NCI-H446 (cell line): ENCODE measurements around the gene KRTAP5-3.

Experiments
- DNase-seq, 2 experiments: peaks; one replicate each; lab custom pipeline; 2025; lab: John Stamatoyannopoulos, UW

The KRTAP5-3 gene

DNA sequence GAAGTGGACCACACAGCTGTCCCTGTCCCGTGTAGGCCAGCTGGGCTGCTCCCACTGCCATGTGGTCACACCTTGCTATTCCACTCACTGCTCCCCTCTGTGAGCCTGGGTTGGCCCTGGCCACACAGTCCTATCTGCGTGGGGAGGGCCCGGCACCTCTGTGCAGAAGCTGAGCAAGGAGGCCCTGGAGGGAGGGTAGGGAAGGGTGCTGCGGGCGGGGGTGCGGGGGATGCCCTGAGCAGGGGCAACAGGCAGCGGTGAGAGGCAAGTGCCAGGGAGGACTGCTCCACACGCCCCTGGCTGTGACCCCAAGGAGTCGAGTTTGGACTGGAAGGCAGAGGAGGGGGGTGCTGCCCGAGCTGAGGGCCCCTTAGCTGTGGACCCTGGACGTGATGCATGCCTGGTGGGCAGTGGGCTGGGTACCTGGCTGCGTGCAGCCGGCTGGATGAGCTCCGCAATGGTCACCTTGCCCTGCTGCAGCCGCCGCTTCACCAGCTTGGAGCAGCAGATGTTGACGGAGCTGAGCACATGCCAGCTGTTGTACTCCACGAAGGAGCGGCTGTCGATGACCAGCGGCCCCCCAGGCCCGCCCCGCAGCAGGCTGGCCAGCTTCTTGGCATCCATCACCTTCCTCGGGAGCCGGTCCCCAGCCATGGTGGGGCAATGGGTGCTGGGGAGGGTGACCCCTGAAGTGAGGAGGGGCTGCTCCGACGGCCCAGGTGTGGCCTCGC, 42.9 kb downstream of the KRTAP5-3 start:
- DNase-seq = no peak

DNA sequence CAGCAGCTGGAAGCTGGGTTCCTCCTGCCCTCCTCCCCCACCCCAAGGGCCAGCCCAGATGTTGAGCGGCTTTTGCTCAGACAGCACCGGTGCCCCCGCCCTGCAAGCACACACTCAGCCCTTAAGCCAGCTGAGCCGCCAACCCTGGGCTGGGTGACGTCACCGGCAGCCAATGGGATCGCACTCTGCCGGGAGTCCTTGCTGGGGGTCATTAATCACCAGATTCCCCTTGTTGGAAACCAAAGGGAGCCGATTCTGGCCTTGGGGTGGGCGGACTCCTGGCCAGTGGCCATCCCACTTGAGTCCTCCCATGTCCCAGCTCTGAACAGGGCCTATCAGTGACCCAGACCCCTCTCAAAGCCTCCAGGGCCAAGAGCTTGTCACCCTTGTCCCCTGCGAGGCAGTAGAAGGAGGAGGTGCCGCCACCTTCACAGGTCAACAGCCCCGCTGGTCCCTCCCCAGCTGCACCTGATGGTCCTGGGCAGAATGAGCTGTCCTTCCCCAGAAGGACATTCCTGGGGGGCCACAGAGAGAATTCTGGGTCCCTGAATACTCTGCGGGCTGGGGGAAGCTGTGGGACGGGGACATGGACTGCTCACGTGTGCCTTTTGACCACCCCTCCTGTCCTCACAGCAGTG, 43.6 kb downstream of the KRTAP5-3 start:
- peak in 1 of 2 experiments; percentile 57 for DNase-seq

DNA sequence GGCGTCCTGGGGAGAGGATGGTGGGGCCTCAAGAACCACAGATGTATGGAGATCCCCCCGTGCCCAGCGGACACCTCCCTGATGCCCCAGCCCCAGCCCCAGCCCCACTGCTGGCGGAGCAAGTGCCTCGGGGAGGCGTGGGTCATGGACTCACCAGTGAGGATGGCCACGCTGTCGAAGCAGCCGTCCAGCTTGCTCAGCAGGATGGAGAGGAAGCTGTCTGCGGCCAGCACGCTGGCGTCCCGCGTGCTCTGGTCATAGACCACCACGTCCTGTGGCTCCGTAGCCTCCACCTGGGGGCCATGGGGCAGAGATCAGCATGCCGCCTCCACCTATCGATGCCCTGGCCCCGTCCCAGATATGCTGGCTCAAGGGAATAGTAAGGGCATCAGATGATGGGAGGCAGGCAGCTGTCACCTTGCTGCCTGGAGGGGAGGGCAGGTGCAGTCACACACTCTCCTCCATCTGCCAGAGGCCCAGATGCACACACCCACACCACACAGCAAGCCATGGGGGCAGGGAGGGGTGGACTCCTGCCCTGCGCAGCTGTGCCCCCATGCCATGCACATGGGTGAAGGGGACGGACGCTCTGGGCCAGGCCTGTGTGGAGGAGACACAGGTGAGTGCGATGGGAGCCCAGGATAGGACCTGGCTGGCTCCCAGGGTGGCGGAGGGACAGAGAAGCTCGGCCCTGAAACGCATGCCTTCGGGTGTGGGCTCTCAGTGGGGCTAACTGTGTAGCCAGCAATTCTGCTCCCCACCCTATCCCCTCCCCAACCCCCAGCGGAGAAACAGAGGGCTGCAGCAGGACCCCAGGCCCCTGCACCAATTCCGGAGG, 44.3 kb downstream of the KRTAP5-3 start:
- no peak for DNase-seq

DNA sequence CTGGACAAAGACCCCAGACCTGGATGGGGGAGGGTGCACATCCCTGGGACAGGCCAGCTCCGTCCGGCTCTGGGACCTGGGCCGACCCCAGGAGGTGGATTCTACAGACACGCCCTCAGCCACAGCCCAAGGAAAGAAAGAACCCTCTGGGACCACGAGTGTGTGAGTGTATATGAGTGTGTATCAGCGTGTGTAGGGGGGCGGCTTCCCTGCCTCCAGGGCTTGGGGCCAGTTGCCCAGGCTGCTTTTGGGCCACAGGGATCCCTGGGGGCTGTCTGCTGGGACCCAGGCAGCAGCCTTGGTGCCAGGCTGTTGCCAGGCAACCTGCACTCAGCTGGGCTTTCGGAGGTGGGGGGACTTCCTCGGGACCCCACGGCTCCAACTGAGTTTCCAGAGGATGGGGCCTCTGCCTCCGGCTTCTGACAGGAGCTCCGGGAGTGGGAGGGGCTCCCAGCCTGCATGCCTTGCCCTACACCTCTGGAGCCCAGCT, 45.1 kb downstream of the KRTAP5-3 start:
- no peak for DNase-seq

DNA sequence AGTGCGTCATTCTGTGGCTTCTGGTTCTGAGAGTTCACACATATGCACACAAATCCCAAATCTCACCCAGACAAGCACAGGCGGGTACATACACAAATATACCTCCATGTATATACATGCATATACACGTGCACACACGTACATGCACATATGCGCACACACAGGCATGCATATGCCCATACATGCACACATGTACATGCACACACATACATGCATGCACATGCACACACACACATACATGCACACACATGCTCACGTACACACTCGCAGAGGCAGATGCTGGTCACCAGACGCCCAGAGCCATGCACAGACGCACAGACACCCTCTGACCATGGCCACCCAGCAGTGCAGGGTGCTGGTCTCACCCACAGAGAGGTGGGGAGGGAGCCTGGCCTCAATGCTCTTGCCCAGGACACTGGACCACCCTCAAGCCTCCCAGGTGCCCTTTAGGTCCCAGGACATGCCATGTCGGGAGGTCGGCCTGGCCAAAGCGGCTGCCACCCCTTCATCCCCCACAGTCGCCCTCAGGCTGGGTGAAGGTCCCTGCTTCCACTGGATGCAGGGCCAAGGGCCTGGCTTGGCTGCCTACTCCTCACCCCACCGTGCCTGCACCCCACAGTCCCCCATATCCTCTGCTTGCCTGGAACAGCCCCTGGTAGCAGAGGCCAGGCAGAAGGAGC, 45.7 kb downstream of the KRTAP5-3 start:
- DNase-seq = no peak

DNA sequence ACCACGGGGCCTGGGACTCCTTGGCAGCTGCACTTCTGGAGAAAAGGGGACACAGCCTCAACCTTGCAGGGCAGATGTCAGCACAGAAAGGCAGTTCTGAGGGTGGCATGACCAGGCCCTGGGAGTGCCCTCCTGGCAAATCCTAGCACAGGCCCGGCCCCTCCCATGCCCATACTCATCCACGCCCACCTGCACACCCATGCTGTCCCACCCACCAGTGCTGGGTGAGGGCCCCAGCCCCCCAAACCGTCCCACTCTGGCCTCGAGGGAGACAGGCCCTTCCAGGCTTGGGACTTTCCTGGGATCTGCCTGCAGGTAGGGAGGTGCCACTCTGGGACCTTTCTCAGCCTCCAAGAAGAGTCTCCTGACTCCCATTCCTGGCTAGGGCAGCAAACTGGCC, 46.3 kb downstream of the KRTAP5-3 start:
- DNase-seq = no peak

DNA sequence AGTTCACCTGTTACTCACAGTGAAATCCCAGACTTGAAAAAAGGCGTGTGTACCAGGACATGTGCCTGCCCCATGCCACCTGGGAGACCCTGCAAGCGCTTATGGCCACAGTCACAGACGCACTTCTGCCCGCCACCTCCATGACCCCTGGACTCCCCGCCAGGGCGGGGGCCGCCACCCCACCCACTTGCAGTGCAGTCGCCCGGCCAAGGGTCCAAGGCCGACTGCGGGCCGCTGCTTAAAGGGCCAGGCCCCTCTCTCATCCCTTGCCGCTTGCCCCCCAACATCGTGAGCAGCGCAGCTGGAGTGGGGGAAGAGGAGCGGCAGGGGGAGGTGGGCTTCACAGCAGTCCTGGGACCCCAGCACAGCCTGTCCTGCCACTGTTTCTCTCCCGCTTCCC, 47.0 kb downstream of the KRTAP5-3 start:
- DNase-seq = no peak

DNA sequence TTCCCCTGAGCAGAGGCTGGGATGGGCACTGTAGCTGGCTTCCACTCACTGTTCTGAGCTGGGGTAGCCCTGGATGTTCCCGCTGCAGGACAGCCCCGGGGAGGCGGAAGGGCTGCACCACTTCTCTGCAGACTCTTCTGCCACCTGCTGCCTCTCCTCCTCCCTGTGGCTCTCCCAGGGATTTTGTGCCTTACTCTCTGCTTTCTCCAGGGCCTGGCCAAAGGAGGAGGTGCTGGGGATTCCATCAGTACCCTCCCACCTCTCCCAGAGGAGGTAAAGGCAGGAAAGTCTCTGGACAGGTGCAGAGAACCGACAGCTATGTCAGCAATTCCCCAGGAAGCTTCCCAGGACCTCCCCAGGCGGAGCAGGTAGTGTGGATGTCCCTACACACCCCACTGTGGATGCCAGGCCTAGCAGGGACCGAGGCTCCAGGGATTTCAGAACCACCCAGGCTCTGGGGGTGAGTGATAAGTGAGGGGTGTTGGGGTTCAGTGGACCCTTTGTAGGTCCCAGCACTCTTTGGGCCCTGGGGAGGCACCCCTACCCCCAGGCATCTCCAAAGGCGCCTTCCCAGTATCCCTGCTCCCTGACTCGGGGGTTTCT, 47.5 kb downstream of the KRTAP5-3 start:
- no peak for DNase-seq

DNA sequence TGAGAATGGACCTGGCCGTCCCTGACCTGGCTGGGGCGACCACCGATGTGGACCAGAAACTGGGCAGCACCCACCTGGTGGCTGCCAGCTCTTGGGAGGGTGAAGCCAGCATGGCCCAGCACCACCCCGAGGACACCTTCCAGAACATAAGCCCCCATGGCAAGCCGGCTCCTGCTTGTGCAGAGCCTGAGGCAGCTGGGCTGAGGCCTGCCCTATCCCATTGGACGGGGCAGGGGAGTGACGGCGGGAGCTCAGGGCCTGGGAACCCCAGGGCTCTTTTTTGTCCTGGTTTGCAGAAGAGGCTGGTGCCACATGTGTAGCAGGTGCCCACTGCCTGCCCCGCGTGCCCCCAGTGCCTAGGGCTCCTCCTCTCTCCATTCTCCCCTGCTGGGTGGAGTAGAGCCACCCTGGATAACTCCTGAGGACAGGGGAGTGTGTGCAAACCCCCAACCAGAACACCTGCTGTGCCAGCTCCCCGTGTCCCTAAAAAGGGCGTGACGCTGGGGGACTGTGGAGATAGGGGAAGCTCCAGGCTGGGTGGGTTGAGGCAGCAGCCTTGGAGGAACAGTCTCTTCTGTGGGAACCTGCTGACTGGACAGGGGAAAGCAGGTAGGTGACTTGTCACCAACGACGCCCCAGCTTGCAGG, 48.1 kb downstream of the KRTAP5-3 start:
- no peak for DNase-seq

DNA sequence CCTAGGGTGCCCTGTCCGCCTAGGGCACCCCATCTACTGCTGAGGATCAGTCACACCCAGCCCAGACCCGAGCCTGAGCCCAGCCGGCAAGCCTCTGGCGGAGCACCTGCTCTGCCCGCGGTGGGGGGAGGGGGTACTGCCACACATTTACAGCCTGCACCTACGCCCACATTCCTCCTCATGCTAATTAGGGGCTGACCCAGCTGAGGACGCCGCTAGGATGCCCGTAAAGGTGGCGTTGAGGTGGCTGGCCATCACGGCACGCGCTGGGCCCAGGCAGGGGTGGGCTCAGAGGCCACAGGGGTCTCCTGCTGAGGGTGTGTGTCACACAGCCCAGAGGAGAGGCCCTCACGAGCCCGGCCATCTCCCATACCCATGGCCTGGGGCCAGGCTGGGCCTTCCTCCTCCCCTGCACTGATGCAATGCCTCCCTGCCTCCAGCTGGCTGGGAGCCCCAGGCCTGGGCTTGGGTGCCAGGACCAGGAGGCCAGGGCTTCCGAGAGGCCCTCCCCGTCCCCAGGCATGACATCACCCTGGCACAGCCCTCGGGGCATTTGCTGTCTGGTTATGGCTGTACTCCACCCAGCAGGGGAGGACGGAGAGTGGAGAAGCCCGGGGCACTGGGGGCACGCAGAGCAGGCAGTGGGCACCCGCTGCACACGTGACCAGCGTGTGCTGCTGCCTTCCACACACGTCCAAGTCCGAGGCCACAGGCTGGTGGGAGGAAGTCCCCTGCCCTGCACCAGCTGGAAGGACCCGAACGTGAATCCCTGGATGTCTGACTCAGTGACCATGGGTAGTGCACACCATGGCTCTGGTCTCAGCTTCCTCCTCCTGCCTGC, 48.9 kb downstream of the KRTAP5-3 start:
- DNase-seq = peak; percentile 91 to 95

DNA sequence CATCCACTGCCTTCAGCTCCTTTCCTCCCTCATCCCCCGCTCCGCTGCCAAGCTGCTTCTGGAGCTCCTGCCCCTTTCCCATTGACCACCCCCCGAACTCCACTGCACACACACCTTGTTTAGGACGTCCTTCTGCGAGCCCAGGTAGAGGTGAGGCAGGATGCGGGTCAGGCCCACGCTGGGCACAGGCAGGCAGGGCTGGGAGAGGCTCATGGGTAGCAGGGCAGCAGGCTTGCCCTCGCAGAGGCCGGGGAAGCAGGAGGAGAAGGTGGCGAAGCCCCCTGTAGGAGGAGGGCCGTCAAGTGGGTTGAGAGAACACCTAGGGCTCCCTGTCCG, 49.5 kb downstream of the KRTAP5-3 start:
- DNase-seq = no peak

DNA sequence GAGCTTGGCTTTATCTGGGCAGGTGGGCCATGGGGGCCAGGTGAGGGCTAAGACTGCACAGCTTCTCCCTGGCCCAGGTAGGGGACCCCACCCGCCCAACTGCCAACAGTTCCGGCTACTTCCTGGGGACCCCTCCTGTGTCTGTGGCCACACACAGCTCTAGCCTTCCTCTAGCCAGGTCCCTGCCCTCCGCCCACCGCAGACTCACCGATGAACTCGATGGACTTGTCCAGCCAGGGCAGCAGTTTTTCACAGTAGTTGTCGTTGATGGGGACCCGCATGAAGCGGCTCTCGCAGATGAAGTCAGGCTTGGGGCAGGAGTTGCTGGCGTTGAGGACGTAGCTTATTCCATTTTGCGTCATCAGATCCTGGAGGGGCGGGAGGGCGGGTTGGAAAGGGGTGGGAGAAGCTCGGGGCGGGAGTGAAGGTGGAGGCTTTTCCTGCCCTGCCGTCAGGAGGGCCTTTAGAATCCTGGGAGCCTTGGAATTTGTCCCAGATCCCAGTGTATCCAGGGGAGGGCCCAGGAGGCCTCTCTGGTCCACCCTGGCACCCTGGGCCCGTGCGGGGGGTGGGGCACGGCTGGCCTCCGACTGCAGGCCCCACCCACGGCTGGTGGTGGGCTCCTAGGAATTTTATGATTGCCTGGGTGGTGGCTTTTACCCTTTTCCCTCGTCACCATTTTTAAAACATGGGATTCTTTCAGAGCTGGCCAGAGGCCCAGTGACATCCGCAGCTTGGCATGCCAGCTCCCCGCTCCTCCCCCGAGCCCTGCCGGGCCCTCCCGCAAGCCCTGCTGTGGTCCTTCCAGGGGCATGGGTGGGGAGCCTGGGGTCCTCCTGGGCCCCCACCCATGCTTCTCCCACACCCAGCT, 50.1 kb downstream of the KRTAP5-3 start:
- DNase-seq = peak; percentile 32 to 71
